IMR-90 (cell line): ENCODE measurements around the gene CERS6. TPM values are rescaled to one million over a fixed set of nuclear protein-coding genes. Genes with fewer than 3 reads are reported as not detected.

Source experiments
- ATAC-seq: fragments of 200-7000 bp; cut with Tn5 transposase; 2 replicates; pipeline ENCODE4 v1.9.1; 2020; ENCODE audit warnings: low read depth, mild to moderate bottlenecking, moderate library complexity
- BruUV-seq: library from RNA; stranded (reverse); fragments of 400-500 nt; replicated peaks from 2 replicates; lab custom pipeline; 2021; lab: Mats Ljungman, UMichigan
- CTCF ChIA-PET: fragments of 300-600 bp; formaldehyde crosslinking; extraction: SDS; loops from one replicate; lab custom pipeline; 2021; ENCODE audit warnings: antibody characterized with exemption; lab: Yijun Ruan, JAX
- POLR2A ChIA-PET: fragments of 300-600 bp; sonication (Branson Sonifier 250); formaldehyde crosslinking; loops from one replicate; lab custom pipeline; 2022; ENCODE audit warnings: antibody characterized with exemption; ENCODE audit not compliant: unreplicated experiment; lab: Charles Lee
- DNase-seq: peaks from one replicate; pipeline ENCODE4 v3.0.0; 2013
- H2AFZ ChIP-seq: replicated peaks from 2 replicates; pipeline ENCODE3; 2013; ENCODE audit warnings: low read length, mild to moderate bottlenecking; ENCODE audit not compliant: poor library complexity
- H2AK5ac ChIP-seq: 2 replicates; pipeline ENCODE4 v1.6.1; 2013; ENCODE audit warnings: low read depth, low read length, inconsistent platforms
- H2AK9ac ChIP-seq: replicated peaks from 2 replicates; pipeline ENCODE3; 2013; ENCODE audit warnings: mild to moderate bottlenecking, low read depth, low read length, moderate library complexity; ENCODE audit not compliant: poor library complexity
- H2BK120ac ChIP-seq: 2 replicates; pipeline ENCODE4 v1.6.1; 2013; ENCODE audit warnings: low read depth, low read length, inconsistent platforms
- H2BK15ac ChIP-seq: 3 replicates; pipeline ENCODE4 v1.6.1; 2013; ENCODE audit warnings: low read depth, low read length, inconsistent platforms
- H2BK20ac ChIP-seq: 2 replicates; pipeline ENCODE4 v1.6.1; 2013; ENCODE audit warnings: low read depth, mild to moderate bottlenecking, inconsistent platforms, low read length, moderate library complexity
- H2BK5ac ChIP-seq: 2 replicates; pipeline ENCODE4 v1.6.1; 2013; ENCODE audit warnings: mild to moderate bottlenecking, low read depth, low read length, inconsistent platforms; ENCODE audit not compliant: poor library complexity, severe bottlenecking
- H3K14ac ChIP-seq: replicated peaks from 2 replicates; pipeline ENCODE4 v1.6.1; 2013; ENCODE audit warnings: low read depth, low read length, inconsistent platforms
- H3K18ac ChIP-seq: 2 replicates; pipeline ENCODE4 v1.6.1; 2013; ENCODE audit warnings: low read depth, low read length, control low read depth
- H3K23ac ChIP-seq: 2 replicates; pipeline ENCODE4 v1.6.1; 2013; ENCODE audit warnings: low read depth, low read length, inconsistent platforms
- H3K27ac ChIP-seq: 2 replicates; pipeline ENCODE4 v1.5.1; 2013; ENCODE audit warnings: mild to moderate bottlenecking, control low read depth, low read length; ENCODE audit not compliant: insufficient read depth
- H3K27me3 ChIP-seq: 2 replicates; pipeline ENCODE4 v1.6.1; 2013; ENCODE audit warnings: low read length; ENCODE audit not compliant: control insufficient read depth, insufficient read depth
- H3K36me3 ChIP-seq: 2 replicates; pipeline ENCODE4 v1.6.1; 2013; ENCODE audit warnings: low read length, mixed read lengths; ENCODE audit not compliant: control insufficient read depth, insufficient read depth
- H3K4ac ChIP-seq: 2 replicates; pipeline ENCODE4 v1.6.1; 2013; ENCODE audit warnings: low read depth, low read length, inconsistent platforms
- H3K4me1 ChIP-seq: 2 replicates; pipeline ENCODE4 v1.6.1; 2013; ENCODE audit warnings: low read length, mixed read lengths; ENCODE audit not compliant: control insufficient read depth, insufficient read depth
- H3K4me2 ChIP-seq: 2 replicates; pipeline ENCODE4 v1.6.1; 2013; ENCODE audit warnings: low read depth, mild to moderate bottlenecking, control low read depth, low read length, moderate library complexity
- H3K4me3 ChIP-seq: 2 replicates; pipeline ENCODE4 v1.5.1; 2013; ENCODE audit warnings: low read depth, mild to moderate bottlenecking, control low read depth, low read length, moderate library complexity; ENCODE audit not compliant: insufficient read depth
- H3K56ac ChIP-seq: 2 replicates; pipeline ENCODE4 v1.6.1; 2013; ENCODE audit warnings: low read length, inconsistent platforms; ENCODE audit not compliant: insufficient read depth; ENCODE audit errors: extremely low read depth
- H3K79me1 ChIP-seq, 2 experiments: 2 replicates each; pipeline ENCODE4 v1.6.1; 2013; ENCODE audit warnings: low read length in 2 of 2, inconsistent platforms in 1 of 2, low read depth in 1 of 2
- H3K9ac ChIP-seq: 2 replicates; pipeline ENCODE4 v1.6.1; 2013; ENCODE audit warnings: low read depth, low read length, control low read depth
- H3K9me1 ChIP-seq: 2 replicates; pipeline ENCODE4 v1.6.1; 2013; ENCODE audit warnings: low read length, inconsistent platforms; ENCODE audit not compliant: insufficient read depth
- H3K9me3 ChIP-seq: 2 replicates; pipeline ENCODE4 v1.6.1; 2013; ENCODE audit warnings: low read length; ENCODE audit not compliant: control insufficient read depth, insufficient read depth
- H4K20me1 ChIP-seq: 2 replicates; pipeline ENCODE4 v1.6.1; 2013; ENCODE audit warnings: low read length, inconsistent platforms; ENCODE audit not compliant: insufficient read depth
- H4K5ac ChIP-seq: 2 replicates; pipeline ENCODE4 v1.6.1; 2013; ENCODE audit warnings: mild to moderate bottlenecking, low read depth, low read length, control low read depth
- H4K8ac ChIP-seq, 2 experiments: 2 replicates each; pipeline ENCODE4 v1.6.1; 2013; ENCODE audit warnings: low read depth in 2 of 2, low read length in 2 of 2, control low read depth in 1 of 2, inconsistent platforms in 1 of 2
- H4K91ac ChIP-seq: 2 replicates; pipeline ENCODE4 v1.6.1; 2013; ENCODE audit warnings: low read depth, low read length, inconsistent platforms; ENCODE audit not compliant: insufficient read depth
- BHLHE40 ChIP-seq: fragments of 150-350 bp; IDR thresholded peaks from 2 replicates; pipeline ENCODE4 v1.6.1; 2016; ENCODE audit warnings: mild to moderate bottlenecking, low read depth, low read length
- CEBPB ChIP-seq: IDR thresholded peaks from 2 replicates; pipeline ENCODE4 v1.6.1; 2012; ENCODE audit warnings: low read depth, low read length, improper control_type of control experiment
- RCOR1 ChIP-seq: IDR thresholded peaks from 2 replicates; pipeline ENCODE4 v1.6.1; 2012; ENCODE audit warnings: mild to moderate bottlenecking, low read length, improper control_type of control experiment; ENCODE audit not compliant: insufficient replicate concordance
- dilution Hi-C: fragments of 300-500 bp; cut with HindIII; formaldehyde crosslinking; loops from one replicate; pipeline ENCODE4 v1.14.3; 2018; ENCODE audit warnings: low sequenced_read_pairs; ENCODE audit not compliant: unreplicated experiment
- in situ Hi-C: fragments of 300-500 bp; cut with MboI; formaldehyde crosslinking; loops from 3 replicates; pipeline ENCODE4 v1.14.3; 2019; ENCODE audit warnings: low sequenced_read_pairs, inconsistent platforms, mixed read lengths
- intact Hi-C: fragments of 100-400 bp; cut with micrococcal nuclease; formaldehyde crosslinking; loops from 2 replicates; pipeline ENCODE4 v1.10.0; 2022
- polyA plus RNA-seq, 3 experiments: library from polyadenylated mRNA; depleted of rRNA; stranded (reverse); fragments of >200 nt; gene quantifications; 2 replicates each; pipeline ENCODE4 v1.2.3, GENCODE V29; 2012; ENCODE audit warnings: low replicate concordance in 1 of 3
- total RNA-seq: library from RNA; depleted of rRNA; stranded (reverse); fragments of >200 nt; gene quantifications from 2 replicates; pipeline ENCODE4 v1.2.3, GENCODE V29; 2012
- TF ChIP-seq, protein P1 (sequence below): fragments of 150-350 bp; IDR thresholded peaks from 2 replicates; pipeline ENCODE4 v1.6.1; 2016; ENCODE audit warnings: low read depth, mild to moderate bottlenecking, low read length, moderate library complexity, borderline replicate concordance

The CERS6 gene
- total and polyA plus RNA-seq, 2 of the 4 experiments (the other 2 are of a cell fraction) = 2.1 to 5.7 TPM

GRCh38 chr2:168422584-168422983 is 33.5 kb upstream of the CERS6 start:
- H3K27me3 ChIP-seq = no peaks in the 10 kb centered on the region; the same call in 1 of the 2 replicates
- no peak overlapping the region for H3K4me3 ChIP-seq
- H3K4me1 ChIP-seq = no peaks in the 10 kb centered on the region
- no peak overlapping the region for H2AK5ac ChIP-seq
- no peaks in the 10 kb centered on the region for H4K20me1 ChIP-seq
- no peak overlapping the region for H2AFZ ChIP-seq
- no peak overlapping the region for H3K14ac ChIP-seq
- H4K91ac ChIP-seq = no peak overlapping the region
- DNase-seq (no peak), ATAC-seq (no peak)
- no peak overlapping the region for H2BK5ac ChIP-seq
- no peaks in the 10 kb centered on the region for H3K9me1 ChIP-seq
- no peak overlapping the region for H2AK9ac ChIP-seq
- H3K36me3 ChIP-seq = no peaks in the 10 kb centered on the region
- H2BK20ac ChIP-seq = no peak overlapping the region
- no peak overlapping the region for H3K4ac ChIP-seq
- in situ Hi-C loops = no loop called here
- H3K27ac ChIP-seq = no peak overlapping the region
- dilution Hi-C loops = no loop called here
- no peak overlapping the region for H3K18ac ChIP-seq
- ChIA-PET CTCF (no interaction called here), POLR2A (no interaction called here)
- no peaks in the 10 kb centered on the region for H3K79me1 ChIP-seq
- no peak overlapping the region for H3K56ac ChIP-seq
- TF ChIP-seq CEBPB = no peak
- TF ChIP-seq, protein P1, sequence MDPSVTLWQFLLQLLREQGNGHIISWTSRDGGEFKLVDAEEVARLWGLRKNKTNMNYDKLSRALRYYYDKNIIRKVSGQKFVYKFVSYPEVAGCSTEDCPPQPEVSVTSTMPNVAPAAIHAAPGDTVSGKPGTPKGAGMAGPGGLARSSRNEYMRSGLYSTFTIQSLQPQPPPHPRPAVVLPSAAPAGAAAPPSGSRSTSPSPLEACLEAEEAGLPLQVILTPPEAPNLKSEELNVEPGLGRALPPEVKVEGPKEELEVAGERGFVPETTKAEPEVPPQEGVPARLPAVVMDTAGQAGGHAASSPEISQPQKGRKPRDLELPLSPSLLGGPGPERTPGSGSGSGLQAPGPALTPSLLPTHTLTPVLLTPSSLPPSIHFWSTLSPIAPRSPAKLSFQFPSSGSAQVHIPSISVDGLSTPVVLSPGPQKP = no peak
- TF ChIP-seq RCOR1 = no peak
- no peak for TF ChIP-seq BHLHE40
- intact Hi-C loops = no loop called here
- no peak overlapping the region for H3K23ac ChIP-seq
- no TSS peak for BruUV-seq
- no peak overlapping the region for H2BK15ac ChIP-seq
- H4K8ac ChIP-seq = no peak overlapping the region
- H2BK120ac ChIP-seq = no peak overlapping the region
- H3K9me3 ChIP-seq = no peaks in the 10 kb centered on the region
- no peak overlapping the region for H3K9ac ChIP-seq
- no peak overlapping the region for H4K5ac ChIP-seq
- no peak overlapping the region for H3K4me2 ChIP-seq
